IMR-90 (cell line): ENCODE results near the gene GPD1. TPM values are rescaled to one million over a fixed set of nuclear protein-coding genes. Genes with fewer than 3 reads are reported as not detected.

ENCODE experiments used
- ATAC-seq: fragments of 200-7000 bp; cut with Tn5 transposase; 2 replicates; pipeline ENCODE4 v1.9.1; 2020; ENCODE audit warnings: low read depth, mild to moderate bottlenecking, moderate library complexity
- BruUV-seq: library from RNA; stranded (reverse); fragments of 400-500 nt; replicated peaks from 2 replicates; lab custom pipeline; 2021; lab: Mats Ljungman, UMichigan
- CTCF ChIA-PET: fragments of 300-600 bp; formaldehyde crosslinking; extraction: SDS; loops from one replicate; lab custom pipeline; 2021; ENCODE audit warnings: antibody characterized with exemption; lab: Yijun Ruan, JAX
- POLR2A ChIA-PET: fragments of 300-600 bp; sonication (Branson Sonifier 250); formaldehyde crosslinking; loops from one replicate; lab custom pipeline; 2022; ENCODE audit warnings: antibody characterized with exemption; ENCODE audit not compliant: unreplicated experiment; lab: Charles Lee
- DNase-seq: peaks from one replicate; pipeline ENCODE4 v3.0.0; 2013
- H2AFZ ChIP-seq: replicated peaks from 2 replicates; pipeline ENCODE3; 2013; ENCODE audit warnings: low read length, mild to moderate bottlenecking; ENCODE audit not compliant: poor library complexity
- H2AK5ac ChIP-seq: 2 replicates; pipeline ENCODE4 v1.6.1; 2013; ENCODE audit warnings: low read depth, low read length, inconsistent platforms
- H2AK9ac ChIP-seq: replicated peaks from 2 replicates; pipeline ENCODE3; 2013; ENCODE audit warnings: mild to moderate bottlenecking, low read depth, low read length, moderate library complexity; ENCODE audit not compliant: poor library complexity
- H2BK120ac ChIP-seq: 2 replicates; pipeline ENCODE4 v1.6.1; 2013; ENCODE audit warnings: low read depth, low read length, inconsistent platforms
- H2BK15ac ChIP-seq: 3 replicates; pipeline ENCODE4 v1.6.1; 2013; ENCODE audit warnings: low read depth, low read length, inconsistent platforms
- H2BK20ac ChIP-seq: 2 replicates; pipeline ENCODE4 v1.6.1; 2013; ENCODE audit warnings: low read depth, mild to moderate bottlenecking, inconsistent platforms, low read length, moderate library complexity
- H2BK5ac ChIP-seq: 2 replicates; pipeline ENCODE4 v1.6.1; 2013; ENCODE audit warnings: mild to moderate bottlenecking, low read depth, low read length, inconsistent platforms; ENCODE audit not compliant: poor library complexity, severe bottlenecking
- H3K14ac ChIP-seq: replicated peaks from 2 replicates; pipeline ENCODE4 v1.6.1; 2013; ENCODE audit warnings: low read depth, low read length, inconsistent platforms
- H3K18ac ChIP-seq: 2 replicates; pipeline ENCODE4 v1.6.1; 2013; ENCODE audit warnings: low read depth, low read length, control low read depth
- H3K23ac ChIP-seq: 2 replicates; pipeline ENCODE4 v1.6.1; 2013; ENCODE audit warnings: low read depth, low read length, inconsistent platforms
- H3K27ac ChIP-seq: 2 replicates; pipeline ENCODE4 v1.5.1; 2013; ENCODE audit warnings: mild to moderate bottlenecking, control low read depth, low read length; ENCODE audit not compliant: insufficient read depth
- H3K27me3 ChIP-seq: 2 replicates; pipeline ENCODE4 v1.6.1; 2013; ENCODE audit warnings: low read length; ENCODE audit not compliant: control insufficient read depth, insufficient read depth
- H3K36me3 ChIP-seq: 2 replicates; pipeline ENCODE4 v1.6.1; 2013; ENCODE audit warnings: low read length, mixed read lengths; ENCODE audit not compliant: control insufficient read depth, insufficient read depth
- H3K4ac ChIP-seq: 2 replicates; pipeline ENCODE4 v1.6.1; 2013; ENCODE audit warnings: low read depth, low read length, inconsistent platforms
- H3K4me1 ChIP-seq: 2 replicates; pipeline ENCODE4 v1.6.1; 2013; ENCODE audit warnings: low read length, mixed read lengths; ENCODE audit not compliant: control insufficient read depth, insufficient read depth
- H3K4me2 ChIP-seq: 2 replicates; pipeline ENCODE4 v1.6.1; 2013; ENCODE audit warnings: low read depth, mild to moderate bottlenecking, control low read depth, low read length, moderate library complexity
- H3K4me3 ChIP-seq: 2 replicates; pipeline ENCODE4 v1.5.1; 2013; ENCODE audit warnings: low read depth, mild to moderate bottlenecking, control low read depth, low read length, moderate library complexity; ENCODE audit not compliant: insufficient read depth
- H3K56ac ChIP-seq: 2 replicates; pipeline ENCODE4 v1.6.1; 2013; ENCODE audit warnings: low read length, inconsistent platforms; ENCODE audit not compliant: insufficient read depth; ENCODE audit errors: extremely low read depth
- H3K79me1 ChIP-seq, 2 experiments: 2 replicates each; pipeline ENCODE4 v1.6.1; 2013; ENCODE audit warnings: low read length in 2 of 2, inconsistent platforms in 1 of 2, low read depth in 1 of 2
- H3K9ac ChIP-seq: 2 replicates; pipeline ENCODE4 v1.6.1; 2013; ENCODE audit warnings: low read depth, low read length, control low read depth
- H3K9me1 ChIP-seq: 2 replicates; pipeline ENCODE4 v1.6.1; 2013; ENCODE audit warnings: low read length, inconsistent platforms; ENCODE audit not compliant: insufficient read depth
- H3K9me3 ChIP-seq: 2 replicates; pipeline ENCODE4 v1.6.1; 2013; ENCODE audit warnings: low read length; ENCODE audit not compliant: control insufficient read depth, insufficient read depth
- H4K20me1 ChIP-seq: 2 replicates; pipeline ENCODE4 v1.6.1; 2013; ENCODE audit warnings: low read length, inconsistent platforms; ENCODE audit not compliant: insufficient read depth
- H4K5ac ChIP-seq: 2 replicates; pipeline ENCODE4 v1.6.1; 2013; ENCODE audit warnings: mild to moderate bottlenecking, low read depth, low read length, control low read depth
- H4K8ac ChIP-seq, 2 experiments: 2 replicates each; pipeline ENCODE4 v1.6.1; 2013; ENCODE audit warnings: low read depth in 2 of 2, low read length in 2 of 2, control low read depth in 1 of 2, inconsistent platforms in 1 of 2
- H4K91ac ChIP-seq: 2 replicates; pipeline ENCODE4 v1.6.1; 2013; ENCODE audit warnings: low read depth, low read length, inconsistent platforms; ENCODE audit not compliant: insufficient read depth
- CEBPB ChIP-seq: IDR thresholded peaks from 2 replicates; pipeline ENCODE4 v1.6.1; 2012; ENCODE audit warnings: low read depth, low read length, improper control_type of control experiment
- RFX5 ChIP-seq: IDR thresholded peaks from 2 replicates; pipeline ENCODE4 v1.8.0; 2012; ENCODE audit warnings: low read depth, mild to moderate bottlenecking, low read length, moderate library complexity
- WGBS, 2 experiments: methylation state at CpG; one replicate each; pipeline versions ENCODE4 v1.1.5 to v1.1.7; 2013; ENCODE audit warnings: missing lambda C conversion rate in 2 of 2; ENCODE audit not compliant: insufficient read length in 1 of 2; ENCODE audit errors: extremely low coverage in 2 of 2; 5-methylcytosine and 5-hydroxymethylcytosine counted together
- dilution Hi-C: fragments of 300-500 bp; cut with HindIII; formaldehyde crosslinking; loops from one replicate; pipeline ENCODE4 v1.14.3; 2018; ENCODE audit warnings: low sequenced_read_pairs; ENCODE audit not compliant: unreplicated experiment
- in situ Hi-C: fragments of 300-500 bp; cut with MboI; formaldehyde crosslinking; loops from 3 replicates; pipeline ENCODE4 v1.14.3; 2019; ENCODE audit warnings: low sequenced_read_pairs, inconsistent platforms, mixed read lengths
- intact Hi-C: fragments of 100-400 bp; cut with micrococcal nuclease; formaldehyde crosslinking; loops from 2 replicates; pipeline ENCODE4 v1.10.0; 2022
- polyA plus RNA-seq, 3 experiments: library from polyadenylated mRNA; depleted of rRNA; stranded (reverse); fragments of >200 nt; gene quantifications; 2 replicates each; pipeline ENCODE4 v1.2.3, GENCODE V29; 2012; ENCODE audit warnings: low replicate concordance in 1 of 3
- total RNA-seq: library from RNA; depleted of rRNA; stranded (reverse); fragments of >200 nt; gene quantifications from 2 replicates; pipeline ENCODE4 v1.2.3, GENCODE V29; 2012

Gene GPD1
- total and polyA plus RNA-seq, 2 of the 4 experiments (the other 2 are of a cell fraction) = 0.05 to 0.18 TPM

DNA sequence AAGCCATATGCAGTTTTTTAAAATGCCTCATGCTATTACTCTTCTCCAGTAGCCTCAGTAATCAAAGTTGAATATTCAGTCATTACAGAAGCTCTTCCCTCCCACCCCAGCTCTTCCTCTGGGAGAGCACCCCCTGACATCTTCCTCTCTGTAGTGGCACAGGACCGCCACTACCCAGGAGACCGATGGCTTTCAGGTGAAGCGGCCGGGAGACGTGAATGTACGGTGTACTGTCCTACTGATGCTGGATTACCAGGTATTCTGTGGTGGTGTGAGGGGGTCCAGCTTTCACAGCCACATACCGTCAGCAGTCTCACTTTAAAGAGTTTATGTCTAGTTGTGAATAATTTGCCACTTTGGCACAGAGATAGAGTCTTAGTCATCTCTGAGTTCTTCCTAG, 14.1 kb upstream of the GPD1 start:
- BruUV-seq = no TSS peak
- POLR2A ChIA-PET = no interaction called here
- Histone ChIP-seq H3K4me1 (peaks cover 5% of the 10 kb centered on the region), H3K27me3 (no peaks in the 10 kb centered on the region), H3K36me3 (peaks cover 49% of the 10 kb centered on the region), H4K5ac (no peak overlapping the region), H2BK120ac (no peak overlapping the region), H2BK20ac (no peak overlapping the region), H3K4ac (no peak overlapping the region), H4K91ac (no peak overlapping the region), H4K20me1 (peaks cover 25% of the 10 kb centered on the region), H2BK15ac (no peak overlapping the region), H3K27ac (no peak overlapping the region), H3K4me2 (no peak overlapping the region), H3K18ac (no peak overlapping the region), H3K9me3 (no peaks in the 10 kb centered on the region), H3K9me1 (no peaks in the 10 kb centered on the region), H2AK5ac (no peak overlapping the region), H2AK9ac (no peak overlapping the region), H3K9ac (no peak overlapping the region), H3K79me1 (peaks cover 13 to 39% of the 10 kb centered on the region in 2 experiments), H3K4me3 (no peak overlapping the region), H2AFZ (no peak overlapping the region), H4K8ac (no peak overlapping the region), H2BK5ac (no peak overlapping the region), H3K14ac (no peak overlapping the region), H3K56ac (no peak overlapping the region), H3K23ac (no peak overlapping the region)
- intact Hi-C loops = loop anchor here (5.0 kb wide), 1 partner anchor 78 kb away; the partner anchor contains the start of gene CERS5
- CTCF ChIA-PET = interaction anchor here (0.5 kb wide), 1 partner anchor 95 kb away, joined by 4 read pairs; no protein-coding TSS in a partner anchor
- dilution Hi-C loops = no loop called here
- TF ChIP-seq CEBPB = no peak
- TF ChIP-seq RFX5 = no peak
- in situ Hi-C loops = no loop called here
- no peak for DNase-seq
- no peak for ATAC-seq
- WGBS, 2 experiments = no CpG with 5 or more reads among the region's 7 CpGs
